ENCODE measurements around the gene DUSP7. TPM values are rescaled to one million over a fixed set of nuclear protein-coding genes. Genes with fewer than 3 reads are reported as not detected.

Gene DUSP7
- total and polyA plus RNA-seq, 9 of the 15 experiments (the other 6 are each of a cell fraction or from before 2014, with no cell fraction given) = 0.45 to 15.8 (median 8.2) TPM

- TF ChIP-seq PHB2 (IDR thresholded peaks at IDR 0.05; ENCODE audit: low read depth) = no peak
- TF ChIP-seq ARID1B (IDR thresholded peaks at IDR 0.05) = no peak
Measured at GRCh38 chr3:52085681-52086282, 29.4 kb upstream of the DUSP7 start (continued).

DNA sequence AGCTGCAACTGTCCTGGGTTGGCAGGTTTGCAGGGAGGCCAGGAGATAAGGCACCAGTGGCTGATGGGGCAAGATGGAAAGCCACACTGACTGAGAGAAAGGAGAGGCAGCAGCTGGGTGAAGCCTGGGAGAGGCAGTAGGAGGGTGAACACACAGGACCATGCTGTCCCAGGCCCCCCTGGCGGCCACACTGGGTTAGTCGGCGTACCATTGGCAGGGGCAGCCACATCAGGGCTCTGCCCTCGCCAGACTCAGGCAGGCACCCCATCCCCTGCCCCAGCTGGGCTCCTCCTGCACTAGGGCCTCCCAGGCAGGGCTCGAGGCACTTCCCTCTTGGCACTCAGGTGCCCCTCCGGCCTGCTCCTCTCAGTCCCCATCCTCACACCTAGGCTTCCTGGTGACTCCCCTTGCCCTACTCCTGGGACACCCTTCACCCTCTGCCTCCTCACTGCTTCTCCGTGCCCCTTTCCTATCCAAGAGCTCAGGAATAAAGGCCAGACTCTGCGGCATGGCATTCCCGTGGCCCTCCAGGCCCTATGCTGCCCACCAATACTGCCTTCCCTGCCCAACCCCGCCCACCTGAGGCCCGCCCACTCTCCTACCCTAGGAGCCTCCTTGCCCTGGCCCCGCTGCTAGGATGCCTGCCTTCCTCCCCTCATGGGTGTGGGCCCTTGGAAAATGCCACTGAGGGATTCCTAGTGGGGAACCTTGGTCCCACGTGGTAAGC lies 28.7 kb upstream of the DUSP7 start:
- in situ Hi-C loops (cut with MboI) = no loop called here
- no peaks in the 10 kb centered on the region for H3K79me2 ChIP-seq (ENCODE audit: control insufficient read depth, insufficient read depth, low read length)
- no peak for ATAC-seq
- no peak overlapping the region for H3K4me3 ChIP-seq
- FAIRE-seq = no peak
- peak overlapping the region in 1 of 2 experiments; percentile 5; a peak in 1 of 4 replicates for H3K9ac ChIP-seq (ENCODE audit: insufficient read depth in 1 of 2, low read depth in 2 of 2, low read length in 2 of 2)
- peaks cover 43 to 53% of the 10 kb centered on the region in 2 experiments for H3K4me1 ChIP-seq (replicated peaks in 1 of 2; ENCODE audit: control insufficient read depth in 2 of 2, insufficient read depth in 2 of 2, low read length in 2 of 2)
- H3K9me1 ChIP-seq (ENCODE audit: control insufficient read depth, insufficient read depth, low read length) = no peaks in the 10 kb centered on the region
- intact Hi-C loops (cut with micrococcal nuclease) = no loop called here
- no TSS peak for BruUV-seq (replicated peaks)
- no peaks in the 10 kb centered on the region for H4K20me1 ChIP-seq (replicated peaks; ENCODE audit: control insufficient read depth, insufficient read depth, low read length)
- DNase-seq (ENCODE audit: extremely low read depth in 1 of 4, low spot score in 3 of 4) = no peak
- no peak overlapping the region for H2AFZ ChIP-seq (ENCODE audit: low read depth, low read length)
- H3K4me2 ChIP-seq (ENCODE audit: insufficient read depth, low read length) = no peak overlapping the region
- TF ChIP-seq NKRF (IDR thresholded peaks at IDR 0.05; ENCODE audit: borderline replicate concordance) (no peak), SREBF2 (CRISPR knock-in tag; IDR thresholded peaks at IDR 0.05) (no peak), PHF8 (IDR thresholded peaks at IDR 0.05; ENCODE audit: borderline replicate concordance, low read length) (no peak), ZNF174 (CRISPR knock-in tag; IDR thresholded peaks at IDR 0.05) (no peak), SRSF7 (optimal IDR thresholded peaks at IDR 0.05; ENCODE audit: low read depth, low read length) (no peak)
- TF ChIP-seq, protein P1, sequence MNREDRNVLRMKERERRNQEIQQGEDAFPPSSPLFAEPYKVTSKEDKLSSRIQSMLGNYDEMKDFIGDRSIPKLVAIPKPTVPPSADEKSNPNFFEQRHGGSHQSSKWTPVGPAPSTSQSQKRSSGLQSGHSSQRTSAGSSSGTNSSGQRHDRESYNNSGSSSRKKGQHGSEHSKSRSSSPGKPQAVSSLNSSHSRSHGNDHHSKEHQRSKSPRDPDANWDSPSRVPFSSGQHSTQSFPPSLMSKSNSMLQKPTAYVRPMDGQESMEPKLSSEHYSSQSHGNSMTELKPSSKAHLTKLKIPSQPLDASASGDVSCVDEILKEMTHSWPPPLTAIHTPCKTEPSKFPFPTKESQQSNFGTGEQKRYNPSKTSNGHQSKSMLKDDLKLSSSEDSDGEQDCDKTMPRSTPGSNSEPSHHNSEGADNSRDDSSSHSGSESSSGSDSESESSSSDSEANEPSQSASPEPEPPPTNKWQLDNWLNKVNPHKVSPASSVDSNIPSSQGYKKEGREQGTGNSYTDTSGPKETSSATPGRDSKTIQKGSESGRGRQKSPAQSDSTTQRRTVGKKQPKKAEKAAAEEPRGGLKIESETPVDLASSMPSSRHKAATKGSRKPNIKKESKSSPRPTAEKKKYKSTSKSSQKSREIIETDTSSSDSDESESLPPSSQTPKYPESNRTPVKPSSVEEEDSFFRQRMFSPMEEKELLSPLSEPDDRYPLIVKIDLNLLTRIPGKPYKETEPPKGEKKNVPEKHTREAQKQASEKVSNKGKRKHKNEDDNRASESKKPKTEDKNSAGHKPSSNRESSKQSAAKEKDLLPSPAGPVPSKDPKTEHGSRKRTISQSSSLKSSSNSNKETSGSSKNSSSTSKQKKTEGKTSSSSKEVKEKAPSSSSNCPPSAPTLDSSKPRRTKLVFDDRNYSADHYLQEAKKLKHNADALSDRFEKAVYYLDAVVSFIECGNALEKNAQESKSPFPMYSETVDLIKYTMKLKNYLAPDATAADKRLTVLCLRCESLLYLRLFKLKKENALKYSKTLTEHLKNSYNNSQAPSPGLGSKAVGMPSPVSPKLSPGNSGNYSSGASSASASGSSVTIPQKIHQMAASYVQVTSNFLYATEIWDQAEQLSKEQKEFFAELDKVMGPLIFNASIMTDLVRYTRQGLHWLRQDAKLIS (CRISPR knock-in tag; IDR thresholded peaks at IDR 0.05) = no peak
- TF ChIP-seq, protein P2, sequence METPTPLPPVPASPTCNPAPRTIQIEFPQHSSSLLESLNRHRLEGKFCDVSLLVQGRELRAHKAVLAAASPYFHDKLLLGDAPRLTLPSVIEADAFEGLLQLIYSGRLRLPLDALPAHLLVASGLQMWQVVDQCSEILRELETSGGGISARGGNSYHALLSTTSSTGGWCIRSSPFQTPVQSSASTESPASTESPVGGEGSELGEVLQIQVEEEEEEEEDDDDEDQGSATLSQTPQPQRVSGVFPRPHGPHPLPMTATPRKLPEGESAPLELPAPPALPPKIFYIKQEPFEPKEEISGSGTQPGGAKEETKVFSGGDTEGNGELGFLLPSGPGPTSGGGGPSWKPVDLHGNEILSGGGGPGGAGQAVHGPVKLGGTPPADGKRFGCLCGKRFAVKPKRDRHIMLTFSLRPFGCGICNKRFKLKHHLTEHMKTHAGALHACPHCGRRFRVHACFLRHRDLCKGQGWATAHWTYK (CRISPR knock-in tag; IDR thresholded peaks at IDR 0.05) = no peak
- CTCF ChIA-PET (ENCODE audit: low intra/inter-chr PET ratio) = no interaction called here
- H3K9me3 ChIP-seq (replicated peaks; ENCODE audit: control insufficient read depth, insufficient read depth, low read depth, low read length) = no peaks in the 10 kb centered on the region
- H3K27ac ChIP-seq (ENCODE audit: extremely low read depth, low read depth, low read length) = no peak overlapping the region
- H3K27me3 ChIP-seq (ENCODE audit: control insufficient read depth in 2 of 2, insufficient read depth in 2 of 2, low read length in 2 of 2) = no peaks in the 10 kb centered on the region
- 73% methylated on average over 5 of the region's 13 CpGs for WGBS (ENCODE audit: insufficient coverage, low coverage, missing lambda C conversion rate)
- POLR2A ChIA-PET = interaction anchor here (1.0 kb wide), 1 partner anchor 43 kb away, joined by 3 read pairs; no protein-coding TSS in a partner anchor
- peaks cover 8% of the 10 kb centered on the region; the same call in 2 of the 3 replicates for H3K36me3 ChIP-seq (ENCODE audit: control insufficient read depth, insufficient read depth, low read length)
